Stomach (tissue), 9 donors: Measurements from ENCODE around the gene TMEM135. TPM values are rescaled to one million over a fixed set of nuclear protein-coding genes. Genes with fewer than 3 reads are reported as not detected.

Source experiments
- DNase-seq, 2 donors: peaks; one replicate each; pipeline versions ENCODE4 v3.0.0 to v3.0.0-alpha.2; 2013 to 2019
- H3K27ac ChIP-seq, 5 donors: fragments of 200-600 bp in 4 of 5; sonication (generic) in 4 of 5; one replicate each; pipeline ENCODE4 v1.5.1; 2013 to 2019; ENCODE audit warnings: mild to moderate bottlenecking in 1 of 5, moderate library complexity in 1 of 5
- H3K27me3 ChIP-seq, 3 donors: fragments of 200-600 bp; sonication (generic); one replicate each; pipeline ENCODE4 v1.5.1; 2017 to 2019; ENCODE audit warnings: mixed run types in 1 of 3
- H3K36me3 ChIP-seq, 4 donors: fragments of 200-600 bp; sonication (generic); 1 replicate in 3 of 4; 2 replicates in 1 of 4; pipeline ENCODE4 v1.5.1; 2016 to 2019
- H3K4me1 ChIP-seq, 4 donors: fragments of 200-600 bp; sonication (generic); one replicate each; pipeline ENCODE4 v1.5.1; 2016 to 2019
- H3K4me3 ChIP-seq, 4 donors: fragments of 200-600 bp; sonication (generic) in 3 of 4; one replicate each; pipeline ENCODE4 v1.5.1; 2016 to 2019; ENCODE audit warnings: mild to moderate bottlenecking in 1 of 4
- H3K9me3 ChIP-seq, 4 donors: fragments of 200-600 bp; sonication (generic); one replicate each; pipeline ENCODE4 v1.5.1; 2016 to 2019
- CTCF ChIP-seq, 7 experiments: fragments of 450-650 bp in 4 of 7; fragments of 200-600 bp in 3 of 7; sonication (generic) in 3 of 7; IDR thresholded peaks; one replicate each; pipeline ENCODE4 v1.5.1; 2016 to 2019; ENCODE audit warnings: antibody characterized with exemption in 7 of 7, control low read depth in 2 of 7, mild to moderate bottlenecking in 1 of 7
- EP300 ChIP-seq: sonication (generic); formaldehyde crosslinking; IDR thresholded peaks from one replicate; pipeline ENCODE4 v1.6.1; 2017; ENCODE audit warnings: antibody characterized with exemption
- POLR2A ChIP-seq, 4 donors: fragments of 450-650 bp; IDR thresholded peaks; one replicate each; pipeline ENCODE4 v1.6.1; 2016; ENCODE audit warnings: antibody characterized with exemption in 4 of 4, control low read depth in 2 of 4, mild to moderate bottlenecking in 1 of 4, moderate library complexity in 1 of 4
- POLR2AphosphoS5 ChIP-seq, 3 donors: sonication (generic); formaldehyde crosslinking; IDR thresholded peaks; one replicate each; pipeline ENCODE4 v1.6.1; 2016; ENCODE audit warnings: antibody characterized with exemption in 3 of 3
- WGBS, 5 donors: extraction: QIAGEN DNeasy Blood & Tissue Kit in 3 of 5; methylation state at CpG; one replicate each; pipeline versions ENCODE4 v1.1.5 to v1.1.7; 2013 to 2018; 5-methylcytosine and 5-hydroxymethylcytosine counted together
- intact Hi-C: fragments of 100-400 bp; cut with DNase I; formaldehyde crosslinking; loops from one replicate; pipeline ENCODE4 v1.15.1; 2023; ENCODE audit warnings: low total_unique reads
- polyA plus RNA-seq, 3 donors: library from polyadenylated mRNA; stranded (reverse); fragments of 200-250 nt; gene quantifications; one replicate each; pipeline ENCODE4 v1.2.3, GENCODE V29; 2013
- total RNA-seq, 5 donors: library from RNA; depleted of rRNA; stranded (reverse); fragments of >200 nt; gene quantifications; one replicate each; pipeline versions ENCODE4 v1.1.0 to v1.2.3, GENCODE V29; 2014 to 2016
- donor health status: healthy with polysubstance abuse.
- donor health status: Bipolar disorder and iron deficiency.
- donor health status: healthy.

TMEM135 gene
- total and polyA plus RNA-seq, 8 donors: 0.58 to 202 (median 3.9) TPM

- 84 to 91% (median 89%) methylated on average over 1 of the region's 1 CpG for WGBS, 5 donors
- no peak for TF ChIP-seq CTCF (IDR thresholded peaks at IDR 0.05)
- TF ChIP-seq POLR2AphosphoS5 (IDR thresholded peaks at IDR 0.05): no peak
- TF ChIP-seq EP300: no peak
- no peak for TF ChIP-seq POLR2A (IDR thresholded peaks at IDR 0.05)
- Histone ChIP-seq H3K4me3 (no peak overlapping the region), H3K27ac (no peak overlapping the region), H3K36me3 (no peaks in the 10 kb centered on the region), H3K4me1 (no peaks in the 10 kb centered on the region), H3K27me3 (no peaks in the 10 kb centered on the region), H3K9me3 (peaks cover 0 to 9% (median 7%) of the 10 kb centered on the region in 4 donors)
- no peak for DNase-seq
- intact Hi-C loops: no loop called here
Measured at GRCh38 chr11:87136236-87136635, 98.5 kb downstream of the TMEM135 start.

GRCh38 chr11:87137711-87138110 lies 100.0 kb downstream of the TMEM135 start:
- TF ChIP-seq POLR2A (IDR thresholded peaks at IDR 0.05) (no peak), CTCF (IDR thresholded peaks at IDR 0.05) (no peak), EP300 (no peak), POLR2AphosphoS5 (IDR thresholded peaks at IDR 0.05) (no peak)

DNA sequence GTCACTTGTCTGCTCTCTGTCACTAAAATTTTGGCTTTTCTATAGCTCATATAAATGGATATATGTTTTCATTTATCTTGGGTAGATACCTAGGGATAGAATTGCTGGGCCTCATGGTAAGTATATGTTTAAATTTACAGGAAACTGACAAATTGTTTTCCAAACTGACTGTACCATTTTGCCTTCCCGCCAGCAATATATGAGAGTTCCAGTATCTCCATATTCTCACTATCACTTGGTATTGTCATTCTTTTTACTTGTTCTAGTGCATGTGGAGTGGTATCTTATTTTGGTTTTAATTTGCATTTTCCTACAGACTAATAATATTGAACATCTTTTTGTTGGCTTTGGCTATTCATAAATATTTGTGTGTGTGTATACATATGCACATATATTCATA lies 101.7 kb downstream of the TMEM135 start:
- Histone ChIP-seq H3K27ac (no peak overlapping the region), H3K9me3 (peaks cover 0 to 9% (median 7%) of the 10 kb centered on the region in 4 donors), H3K4me3 (no peak overlapping the region), H3K36me3 (no peaks in the 10 kb centered on the region), H3K27me3 (no peaks in the 10 kb centered on the region), H3K4me1 (peaks cover 0 to 7% (median 2%) of the 10 kb centered on the region in 4 donors)
- intact Hi-C loops: no loop called here
- TF ChIP-seq POLR2A (IDR thresholded peaks at IDR 0.05): no peak
- TF ChIP-seq POLR2AphosphoS5 (IDR thresholded peaks at IDR 0.05): no peak
- TF ChIP-seq CTCF (IDR thresholded peaks at IDR 0.05): no peak
- TF ChIP-seq EP300: no peak
- no peak for DNase-seq
- 48 to 100% (median 88%) methylated on average over 1 of the region's 1 CpG for WGBS, 5 donors

More at GRCh38 chr11:87137711-87138110, 100.0 kb downstream of the TMEM135 start:
- DNase-seq: peak in 1 of 2 donors; percentile 5
- intact Hi-C loops: no loop called here
- WGBS, 5 donors: 79 to 91% (median 86%) methylated on average over 2 of the region's 2 CpGs
- Histone ChIP-seq H3K9me3 (peaks cover 0 to 9% (median 7%) of the 10 kb centered on the region in 4 donors), H3K27me3 (no peaks in the 10 kb centered on the region), H3K27ac (no peak overlapping the region), H3K4me1 (no peaks in the 10 kb centered on the region), H3K4me3 (no peak overlapping the region), H3K36me3 (no peaks in the 10 kb centered on the region)

GRCh38 chr11:87141322-87141721 lies 103.6 kb downstream of the TMEM135 start:
- TF ChIP-seq POLR2A (IDR thresholded peaks at IDR 0.05): no peak
- no peak for TF ChIP-seq POLR2AphosphoS5 (IDR thresholded peaks at IDR 0.05)
- TF ChIP-seq CTCF (IDR thresholded peaks at IDR 0.05): no peak
- no peak for TF ChIP-seq EP300
- Histone ChIP-seq H3K4me1 (peaks cover 0 to 8% (median 3%) of the 10 kb centered on the region in 4 donors), H3K36me3 (no peaks in the 10 kb centered on the region), H3K27ac (no peak overlapping the region), H3K9me3 (peaks cover 0 to 9% (median 7%) of the 10 kb centered on the region in 4 donors), H3K27me3 (no peaks in the 10 kb centered on the region), H3K4me3 (no peak overlapping the region)
- intact Hi-C loops: no loop called here
- WGBS, 5 donors: 70 to 97% (median 94%) methylated on average over 2 of the region's 2 CpGs
- no peak for DNase-seq
